ENCODE data around the gene PLXNA4.
A peak's percentile ranks its signal among the peaks of the same experiment; 100 is the strongest.

PLXNA4 gene

GRCh38 chr7:132410385-132410784 lies 165.9 kb downstream of the PLXNA4 start (continued):
- TF ChIP-seq ZFP69B (tag by site-specific recombination; IDR thresholded peaks at IDR 0.05) (0 out of 2 replicates have a peak, but pooled peaks have one; percentile 57), HOXC10 (CRISPR knock-in tag; IDR thresholded peaks at IDR 0.05) (no peak), ZNF18 (tag by site-specific recombination; IDR thresholded peaks at IDR 0.05) (no peak), ZFP3 (tag by site-specific recombination; IDR thresholded peaks at IDR 0.05; ENCODE audit: low read depth) (peak; percentile 76; the same call in 1 of the 2 replicates), ZNF416 (tag by site-specific recombination; IDR thresholded peaks at IDR 0.05) (no peak), TCF7L2 (IDR thresholded peaks at IDR 0.05; ENCODE audit: borderline replicate concordance, low read depth, low read length) (no peak), ZNF202 (tag by site-specific recombination; IDR thresholded peaks at IDR 0.05; ENCODE audit: borderline replicate concordance) (no peak), ZNF26 (tag by site-specific recombination; IDR thresholded peaks at IDR 0.05) (no peak), ZNF658 (tag by site-specific recombination; IDR thresholded peaks at IDR 0.05) (no peak), KLF17 (tag by site-specific recombination; IDR thresholded peaks at IDR 0.05) (peak; percentile 52; the same call in 1 of the 2 replicates), ZNF223 (tag by site-specific recombination; IDR thresholded peaks at IDR 0.05) (no peak), SP7 (tag by site-specific recombination; IDR thresholded peaks at IDR 0.05) (peak; percentile 60), ZNF112 (tag by site-specific recombination; IDR thresholded peaks at IDR 0.05) (no peak), ZNF561 (tag by site-specific recombination; IDR thresholded peaks at IDR 0.05; ENCODE audit: borderline replicate concordance) (peak; percentile 75), ZEB2 (tag by site-specific recombination; IDR thresholded peaks at IDR 0.05) (peak; percentile 63), ZNF600 (tag by site-specific recombination; IDR thresholded peaks at IDR 0.05) (0 out of 2 replicates have a peak, but pooled peaks have one; percentile 46), ZNF423 (tag by site-specific recombination; IDR thresholded peaks at IDR 0.05) (no peak), KLF10 (tag by site-specific recombination; IDR thresholded peaks at IDR 0.05) (no peak), FEZF1 (tag by site-specific recombination; IDR thresholded peaks at IDR 0.05) (peak; percentile 49; the same call in 1 of the 2 replicates), ZNF366 (tag by site-specific recombination; conservative IDR thresholded peaks at IDR 0.05) (peak; percentile 52; the same call in 1 of the 2 replicates), ZNF311 (tag by site-specific recombination; IDR thresholded peaks at IDR 0.05; ENCODE audit: borderline replicate concordance) (no peak), OVOL3 (tag by site-specific recombination; IDR thresholded peaks at IDR 0.05) (peak; percentile 97)
- TF ChIP-seq, protein P1, sequence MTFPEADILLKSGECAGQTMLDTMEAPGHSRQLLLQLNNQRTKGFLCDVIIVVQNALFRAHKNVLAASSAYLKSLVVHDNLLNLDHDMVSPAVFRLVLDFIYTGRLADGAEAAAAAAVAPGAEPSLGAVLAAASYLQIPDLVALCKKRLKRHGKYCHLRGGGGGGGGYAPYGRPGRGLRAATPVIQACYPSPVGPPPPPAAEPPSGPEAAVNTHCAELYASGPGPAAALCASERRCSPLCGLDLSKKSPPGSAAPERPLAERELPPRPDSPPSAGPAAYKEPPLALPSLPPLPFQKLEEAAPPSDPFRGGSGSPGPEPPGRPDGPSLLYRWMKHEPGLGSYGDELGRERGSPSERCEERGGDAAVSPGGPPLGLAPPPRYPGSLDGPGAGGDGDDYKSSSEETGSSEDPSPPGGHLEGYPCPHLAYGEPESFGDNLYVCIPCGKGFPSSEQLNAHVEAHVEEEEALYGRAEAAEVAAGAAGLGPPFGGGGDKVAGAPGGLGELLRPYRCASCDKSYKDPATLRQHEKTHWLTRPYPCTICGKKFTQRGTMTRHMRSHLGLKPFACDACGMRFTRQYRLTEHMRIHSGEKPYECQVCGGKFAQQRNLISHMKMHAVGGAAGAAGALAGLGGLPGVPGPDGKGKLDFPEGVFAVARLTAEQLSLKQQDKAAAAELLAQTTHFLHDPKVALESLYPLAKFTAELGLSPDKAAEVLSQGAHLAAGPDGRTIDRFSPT (tag by site-specific recombination; IDR thresholded peaks at IDR 0.05), result no peak
- TF ChIP-seq, protein P2, sequence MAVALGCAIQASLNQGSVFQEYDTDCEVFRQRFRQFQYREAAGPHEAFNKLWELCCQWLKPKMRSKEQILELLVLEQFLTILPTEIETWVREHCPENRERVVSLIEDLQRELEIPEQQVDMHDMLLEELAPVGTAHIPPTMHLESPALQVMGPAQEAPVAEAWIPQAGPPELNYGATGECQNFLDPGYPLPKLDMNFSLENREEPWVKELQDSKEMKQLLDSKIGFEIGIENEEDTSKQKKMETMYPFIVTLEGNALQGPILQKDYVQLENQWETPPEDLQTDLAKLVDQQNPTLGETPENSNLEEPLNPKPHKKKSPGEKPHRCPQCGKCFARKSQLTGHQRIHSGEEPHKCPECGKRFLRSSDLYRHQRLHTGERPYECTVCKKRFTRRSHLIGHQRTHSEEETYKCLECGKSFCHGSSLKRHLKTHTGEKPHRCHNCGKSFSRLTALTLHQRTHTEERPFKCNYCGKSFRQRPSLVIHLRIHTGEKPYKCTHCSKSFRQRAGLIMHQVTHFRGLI (tag by site-specific recombination; IDR thresholded peaks at IDR 0.05), result no peak
- TF ChIP-seq, protein P3, sequence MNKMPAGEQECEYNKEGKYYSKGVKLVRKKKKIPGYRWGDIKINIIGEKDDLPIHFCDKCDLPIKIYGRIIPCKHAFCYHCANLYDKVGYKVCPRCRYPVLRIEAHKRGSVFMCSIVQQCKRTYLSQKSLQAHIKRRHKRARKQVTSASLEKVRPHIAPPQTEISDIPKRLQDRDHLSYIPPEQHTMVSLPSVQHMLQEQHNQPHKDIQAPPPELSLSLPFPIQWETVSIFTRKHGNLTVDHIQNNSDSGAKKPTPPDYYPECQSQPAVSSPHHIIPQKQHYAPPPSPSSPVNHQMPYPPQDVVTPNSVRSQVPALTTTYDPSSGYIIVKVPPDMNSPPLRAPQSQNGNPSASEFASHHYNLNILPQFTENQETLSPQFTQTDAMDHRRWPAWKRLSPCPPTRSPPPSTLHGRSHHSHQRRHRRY (tag by site-specific recombination; IDR thresholded peaks at IDR 0.05), result no peak
- TF ChIP-seq, protein P4, sequence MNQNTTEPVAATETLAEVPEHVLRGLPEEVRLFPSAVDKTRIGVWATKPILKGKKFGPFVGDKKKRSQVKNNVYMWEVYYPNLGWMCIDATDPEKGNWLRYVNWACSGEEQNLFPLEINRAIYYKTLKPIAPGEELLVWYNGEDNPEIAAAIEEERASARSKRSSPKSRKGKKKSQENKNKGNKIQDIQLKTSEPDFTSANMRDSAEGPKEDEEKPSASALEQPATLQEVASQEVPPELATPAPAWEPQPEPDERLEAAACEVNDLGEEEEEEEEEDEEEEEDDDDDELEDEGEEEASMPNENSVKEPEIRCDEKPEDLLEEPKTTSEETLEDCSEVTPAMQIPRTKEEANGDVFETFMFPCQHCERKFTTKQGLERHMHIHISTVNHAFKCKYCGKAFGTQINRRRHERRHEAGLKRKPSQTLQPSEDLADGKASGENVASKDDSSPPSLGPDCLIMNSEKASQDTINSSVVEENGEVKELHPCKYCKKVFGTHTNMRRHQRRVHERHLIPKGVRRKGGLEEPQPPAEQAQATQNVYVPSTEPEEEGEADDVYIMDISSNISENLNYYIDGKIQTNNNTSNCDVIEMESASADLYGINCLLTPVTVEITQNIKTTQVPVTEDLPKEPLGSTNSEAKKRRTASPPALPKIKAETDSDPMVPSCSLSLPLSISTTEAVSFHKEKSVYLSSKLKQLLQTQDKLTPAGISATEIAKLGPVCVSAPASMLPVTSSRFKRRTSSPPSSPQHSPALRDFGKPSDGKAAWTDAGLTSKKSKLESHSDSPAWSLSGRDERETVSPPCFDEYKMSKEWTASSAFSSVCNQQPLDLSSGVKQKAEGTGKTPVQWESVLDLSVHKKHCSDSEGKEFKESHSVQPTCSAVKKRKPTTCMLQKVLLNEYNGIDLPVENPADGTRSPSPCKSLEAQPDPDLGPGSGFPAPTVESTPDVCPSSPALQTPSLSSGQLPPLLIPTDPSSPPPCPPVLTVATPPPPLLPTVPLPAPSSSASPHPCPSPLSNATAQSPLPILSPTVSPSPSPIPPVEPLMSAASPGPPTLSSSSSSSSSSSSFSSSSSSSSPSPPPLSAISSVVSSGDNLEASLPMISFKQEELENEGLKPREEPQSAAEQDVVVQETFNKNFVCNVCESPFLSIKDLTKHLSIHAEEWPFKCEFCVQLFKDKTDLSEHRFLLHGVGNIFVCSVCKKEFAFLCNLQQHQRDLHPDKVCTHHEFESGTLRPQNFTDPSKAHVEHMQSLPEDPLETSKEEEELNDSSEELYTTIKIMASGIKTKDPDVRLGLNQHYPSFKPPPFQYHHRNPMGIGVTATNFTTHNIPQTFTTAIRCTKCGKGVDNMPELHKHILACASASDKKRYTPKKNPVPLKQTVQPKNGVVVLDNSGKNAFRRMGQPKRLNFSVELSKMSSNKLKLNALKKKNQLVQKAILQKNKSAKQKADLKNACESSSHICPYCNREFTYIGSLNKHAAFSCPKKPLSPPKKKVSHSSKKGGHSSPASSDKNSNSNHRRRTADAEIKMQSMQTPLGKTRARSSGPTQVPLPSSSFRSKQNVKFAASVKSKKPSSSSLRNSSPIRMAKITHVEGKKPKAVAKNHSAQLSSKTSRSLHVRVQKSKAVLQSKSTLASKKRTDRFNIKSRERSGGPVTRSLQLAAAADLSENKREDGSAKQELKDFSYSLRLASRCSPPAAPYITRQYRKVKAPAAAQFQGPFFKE (tag by site-specific recombination; IDR thresholded peaks at IDR 0.05; ENCODE audit: borderline replicate concordance), result no peak

Measured in HEK293 (cell line).